22Rv1 (cell line): ENCODE results near the gene ABCA6.

ENCODE experiments used
- ZFX ChIP-seq: fragments of 450-650 bp; IDR thresholded peaks from 2 replicates; pipeline ENCODE4 v1.6.1; 2017; ENCODE audit warnings: antibody characterized with exemption, borderline replicate concordance
- TF ChIP-seq, protein P1 (sequence below): fragments of 450-650 bp; IDR thresholded peaks from 2 replicates; pipeline ENCODE4 v1.5.1; 2017; ENCODE audit warnings: mild to moderate bottlenecking

DNA sequence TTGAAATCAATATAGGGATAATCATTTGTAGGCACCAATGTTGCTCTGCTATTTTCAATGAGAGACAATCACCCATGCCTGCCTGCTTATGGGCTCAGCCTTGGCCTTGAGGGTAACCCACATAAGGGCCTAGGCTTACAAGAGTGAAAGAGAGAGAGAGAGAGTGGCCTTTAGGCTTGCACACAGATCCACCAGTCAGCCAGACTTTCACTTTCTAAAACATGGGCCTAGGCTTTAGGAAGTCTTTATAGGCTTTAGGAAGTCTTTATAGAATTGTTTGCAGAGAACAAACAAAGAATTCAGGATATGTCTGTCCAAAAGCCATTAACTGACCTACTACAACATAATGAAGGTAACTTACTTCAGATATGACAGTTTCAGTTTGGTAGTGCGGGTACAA lies 84.4 kb downstream of the ABCA6 start:
- TF ChIP-seq, protein P1, sequence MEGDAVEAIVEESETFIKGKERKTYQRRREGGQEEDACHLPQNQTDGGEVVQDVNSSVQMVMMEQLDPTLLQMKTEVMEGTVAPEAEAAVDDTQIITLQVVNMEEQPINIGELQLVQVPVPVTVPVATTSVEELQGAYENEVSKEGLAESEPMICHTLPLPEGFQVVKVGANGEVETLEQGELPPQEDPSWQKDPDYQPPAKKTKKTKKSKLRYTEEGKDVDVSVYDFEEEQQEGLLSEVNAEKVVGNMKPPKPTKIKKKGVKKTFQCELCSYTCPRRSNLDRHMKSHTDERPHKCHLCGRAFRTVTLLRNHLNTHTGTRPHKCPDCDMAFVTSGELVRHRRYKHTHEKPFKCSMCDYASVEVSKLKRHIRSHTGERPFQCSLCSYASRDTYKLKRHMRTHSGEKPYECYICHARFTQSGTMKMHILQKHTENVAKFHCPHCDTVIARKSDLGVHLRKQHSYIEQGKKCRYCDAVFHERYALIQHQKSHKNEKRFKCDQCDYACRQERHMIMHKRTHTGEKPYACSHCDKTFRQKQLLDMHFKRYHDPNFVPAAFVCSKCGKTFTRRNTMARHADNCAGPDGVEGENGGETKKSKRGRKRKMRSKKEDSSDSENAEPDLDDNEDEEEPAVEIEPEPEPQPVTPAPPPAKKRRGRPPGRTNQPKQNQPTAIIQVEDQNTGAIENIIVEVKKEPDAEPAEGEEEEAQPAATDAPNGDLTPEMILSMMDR, result no peak
- TF ChIP-seq ZFX, result no peak
